GM13977 (cell line): Measurements from ENCODE around the gene MYL2.
"Not testable (repeated sequence)": the region's sequence is repeated elsewhere in the genome, so short reads cannot be mapped to it uniquely, and the experiment has no call there.

Experiments
- DNase-seq: peaks from one replicate; pipeline ENCODE4 v3.0.0; 2012; ENCODE audit warnings: low spot score
- in situ Hi-C: fragments of 300-500 bp; cut with MboI; formaldehyde crosslinking; loops from one replicate; pipeline ENCODE4 v1.12.0; 2022; ENCODE audit warnings: low sequenced_read_pairs, low pct_unique_long_range_greater_than_20kb, mixed read lengths, inconsistent platforms; ENCODE audit not compliant: unreplicated experiment
- TF ChIP-seq, protein P1 (sequence below): IDR thresholded peaks from 2 replicates; pipeline ENCODE4 v1.5.1; 2012; ENCODE audit warnings: mild to moderate bottlenecking, control low read depth; ENCODE audit not compliant: insufficient read depth; ENCODE audit errors: extremely low read depth, missing control alignments

MYL2 gene, protein sequence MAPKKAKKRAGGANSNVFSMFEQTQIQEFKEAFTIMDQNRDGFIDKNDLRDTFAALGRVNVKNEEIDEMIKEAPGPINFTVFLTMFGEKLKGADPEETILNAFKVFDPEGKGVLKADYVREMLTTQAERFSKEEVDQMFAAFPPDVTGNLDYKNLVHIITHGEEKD

DNA sequence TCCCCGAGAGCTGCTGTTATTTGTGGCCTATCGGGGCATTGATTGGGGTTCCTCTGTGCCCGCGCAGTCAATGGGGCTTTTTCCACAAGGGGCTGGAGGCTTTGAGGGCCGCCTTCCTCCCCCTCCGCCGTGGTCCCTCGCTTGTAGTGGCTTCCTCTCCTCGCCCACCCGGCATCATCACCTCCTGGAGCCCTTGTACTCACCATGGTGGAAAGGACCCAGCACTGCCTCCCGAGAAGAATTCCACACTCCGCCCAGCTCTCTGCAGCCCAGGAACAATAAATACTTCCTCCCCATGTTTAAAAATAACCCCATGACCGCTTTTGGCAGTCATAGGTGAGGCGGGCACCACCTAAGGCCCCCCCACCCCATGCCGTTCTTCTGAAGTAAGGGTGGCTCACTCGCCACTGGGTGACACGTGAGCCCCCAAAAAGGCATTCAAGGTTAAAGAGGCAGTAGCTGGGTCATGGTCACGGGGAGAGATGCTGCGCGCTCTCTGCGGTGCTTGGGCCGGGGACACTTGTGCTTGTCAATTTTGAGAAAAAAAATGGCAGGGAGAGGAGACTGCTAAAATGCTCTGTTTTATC lies at the start of gene MYL2:
Gene MYL2, minus strand, starts transcription at position 256 of the 587 bp plus-strand sequence. Its CDS starts 50 bp downstream, at position 206.
- in situ Hi-C loops: no loop called here
- TF ChIP-seq, protein P1, sequence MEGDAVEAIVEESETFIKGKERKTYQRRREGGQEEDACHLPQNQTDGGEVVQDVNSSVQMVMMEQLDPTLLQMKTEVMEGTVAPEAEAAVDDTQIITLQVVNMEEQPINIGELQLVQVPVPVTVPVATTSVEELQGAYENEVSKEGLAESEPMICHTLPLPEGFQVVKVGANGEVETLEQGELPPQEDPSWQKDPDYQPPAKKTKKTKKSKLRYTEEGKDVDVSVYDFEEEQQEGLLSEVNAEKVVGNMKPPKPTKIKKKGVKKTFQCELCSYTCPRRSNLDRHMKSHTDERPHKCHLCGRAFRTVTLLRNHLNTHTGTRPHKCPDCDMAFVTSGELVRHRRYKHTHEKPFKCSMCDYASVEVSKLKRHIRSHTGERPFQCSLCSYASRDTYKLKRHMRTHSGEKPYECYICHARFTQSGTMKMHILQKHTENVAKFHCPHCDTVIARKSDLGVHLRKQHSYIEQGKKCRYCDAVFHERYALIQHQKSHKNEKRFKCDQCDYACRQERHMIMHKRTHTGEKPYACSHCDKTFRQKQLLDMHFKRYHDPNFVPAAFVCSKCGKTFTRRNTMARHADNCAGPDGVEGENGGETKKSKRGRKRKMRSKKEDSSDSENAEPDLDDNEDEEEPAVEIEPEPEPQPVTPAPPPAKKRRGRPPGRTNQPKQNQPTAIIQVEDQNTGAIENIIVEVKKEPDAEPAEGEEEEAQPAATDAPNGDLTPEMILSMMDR: no peak
- DNase-seq: no peak

DNA sequence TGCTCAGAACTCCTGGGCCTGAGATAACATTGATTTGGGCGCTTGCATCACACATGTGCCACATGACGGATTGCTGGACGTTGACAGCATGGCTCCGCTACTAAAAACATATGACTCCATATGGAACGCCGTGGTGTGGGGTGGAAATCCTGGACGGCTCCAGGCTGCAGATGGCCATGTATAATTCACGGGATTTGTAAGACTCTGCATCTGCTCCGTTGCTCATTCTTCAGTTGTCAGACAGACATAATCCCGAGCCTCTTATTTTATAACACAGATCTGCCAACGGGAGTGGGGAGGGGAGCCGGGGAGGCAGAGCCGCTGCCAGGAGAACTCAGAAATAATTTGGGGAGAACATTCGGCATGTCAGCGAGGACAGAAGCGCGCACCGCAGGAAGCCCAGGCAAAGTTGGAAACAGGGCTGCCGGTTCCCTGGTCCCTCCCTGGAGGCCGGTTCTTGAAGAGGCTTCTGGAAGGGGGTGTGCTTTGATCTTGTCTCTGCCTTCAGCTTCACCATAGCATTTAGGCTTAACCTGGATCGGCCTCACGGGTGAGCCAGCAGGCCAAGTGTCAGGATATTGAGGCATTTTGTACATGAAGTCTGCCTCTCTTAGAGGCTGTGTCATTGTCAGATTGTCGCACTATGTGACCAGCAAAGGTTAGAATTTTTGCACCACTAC lies 45.8 kb upstream of the MYL2 start:
- no peak for DNase-seq
- TF ChIP-seq, protein P1: no peak
- in situ Hi-C loops: no loop called here

DNA sequence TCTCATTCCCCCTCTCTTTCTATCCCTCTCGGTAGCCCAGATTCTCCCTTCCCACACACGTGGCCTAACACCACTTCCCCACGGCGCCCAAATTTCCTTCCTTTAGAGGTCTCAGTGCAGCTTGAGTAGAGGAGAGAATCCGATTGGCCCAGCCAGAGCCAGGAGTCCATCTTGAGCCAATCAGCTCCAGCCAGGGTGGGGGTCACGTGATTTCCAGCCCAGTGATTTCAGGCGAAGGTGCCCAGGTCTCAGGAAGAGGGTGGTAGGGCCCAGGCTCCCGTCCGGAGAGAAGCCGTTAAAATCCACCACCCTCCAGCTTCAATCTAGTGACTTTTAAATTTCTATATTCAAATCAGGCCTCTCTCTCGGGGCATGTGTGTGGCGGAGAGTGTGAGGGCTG lies 45.2 kb upstream of the MYL2 start:
- TF ChIP-seq, protein P1: no peak
- in situ Hi-C loops: no loop called here
- no peak for DNase-seq

DNA sequence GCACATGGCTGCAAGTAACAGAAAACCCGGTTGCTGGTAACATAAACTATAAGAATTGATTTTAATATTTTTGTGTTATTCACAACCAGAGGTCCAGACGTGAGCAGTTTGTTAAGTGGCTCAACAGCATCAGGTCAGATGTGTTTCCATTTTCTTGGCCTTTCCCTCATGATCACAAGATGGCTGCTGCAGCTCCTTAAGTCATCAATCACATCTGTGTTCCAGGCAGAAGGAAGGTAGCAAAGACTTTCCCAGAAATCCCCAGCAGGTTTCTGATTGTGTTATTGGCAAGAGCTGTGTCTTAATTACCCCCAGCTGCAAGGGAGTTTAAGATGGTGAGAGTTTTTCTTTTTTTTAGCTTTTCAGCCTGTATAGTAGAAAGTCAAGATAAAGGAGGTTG lies 40.4 kb upstream of the MYL2 start:
- in situ Hi-C loops: no loop called here
- no peak for DNase-seq
- TF ChIP-seq, protein P1: no peak

DNA sequence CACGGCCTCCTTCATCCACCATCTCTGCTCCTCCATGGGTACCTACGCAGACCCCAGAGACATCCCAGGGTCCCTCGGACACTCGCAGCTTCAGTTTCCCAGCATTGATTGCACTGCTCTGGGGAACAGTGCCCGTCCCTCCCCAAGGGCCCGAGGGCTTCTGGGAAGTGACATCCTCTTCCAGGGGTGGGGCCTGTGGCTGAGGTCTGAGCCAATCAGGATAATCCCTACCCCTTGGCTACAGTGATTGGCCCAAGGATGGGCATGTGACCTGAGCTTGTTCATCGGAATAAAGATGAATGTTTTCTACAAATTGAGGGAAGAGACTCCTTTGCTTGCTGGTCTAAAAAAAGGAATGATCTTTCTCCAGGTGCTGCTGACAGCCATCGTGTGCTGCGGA lies 37.3 kb upstream of the MYL2 start:
- TF ChIP-seq, protein P1: no peak
- in situ Hi-C loops: no loop called here
- DNase-seq: no peak

DNA sequence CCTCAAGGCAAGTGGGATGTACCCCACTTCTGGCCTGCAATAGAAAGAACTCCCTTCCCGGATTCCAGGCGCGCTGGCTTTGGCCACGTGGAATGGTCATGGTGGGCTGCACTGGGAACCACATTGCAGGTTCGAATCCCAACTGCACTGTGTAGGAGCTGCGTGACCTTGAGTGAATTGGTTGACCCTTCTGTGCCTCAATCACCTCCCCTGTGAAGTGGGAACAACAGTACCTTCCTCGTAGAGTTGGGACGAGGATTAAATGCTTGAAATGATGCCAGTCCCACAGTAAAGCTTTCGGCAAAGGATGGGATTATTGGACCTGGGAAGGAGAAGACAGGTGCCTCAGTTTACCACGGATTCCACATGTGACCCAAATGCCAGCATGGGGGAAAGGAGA lies 36.8 kb upstream of the MYL2 start:
- in situ Hi-C loops: no loop called here
- TF ChIP-seq, protein P1: no peak

DNA sequence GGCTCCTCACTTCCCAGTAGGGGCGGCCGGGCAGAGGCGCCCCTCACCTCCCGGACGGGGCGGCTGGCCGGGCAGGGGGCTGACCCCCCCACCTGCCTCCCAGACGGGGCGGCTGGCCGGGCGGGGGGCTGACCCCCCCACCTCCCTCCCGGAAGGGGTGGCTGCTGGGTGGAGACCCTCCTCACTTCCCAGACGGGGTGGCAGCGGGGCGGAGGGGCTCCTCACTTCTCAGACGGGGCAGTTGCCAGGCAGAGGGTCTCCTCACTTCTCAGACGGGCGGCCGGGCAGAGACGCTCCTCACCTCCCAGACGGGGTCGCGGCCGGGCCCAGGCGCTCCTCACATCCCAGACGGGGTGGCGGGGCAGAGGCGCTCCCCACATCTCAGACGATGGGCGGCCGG lies 30.5 kb upstream of the MYL2 start:
- DNase-seq, in situ Hi-C loops: not testable (repeated sequence)

More for the DNA sequence above, 36.8 kb upstream of the MYL2 start:
- no peak for DNase-seq

DNA sequence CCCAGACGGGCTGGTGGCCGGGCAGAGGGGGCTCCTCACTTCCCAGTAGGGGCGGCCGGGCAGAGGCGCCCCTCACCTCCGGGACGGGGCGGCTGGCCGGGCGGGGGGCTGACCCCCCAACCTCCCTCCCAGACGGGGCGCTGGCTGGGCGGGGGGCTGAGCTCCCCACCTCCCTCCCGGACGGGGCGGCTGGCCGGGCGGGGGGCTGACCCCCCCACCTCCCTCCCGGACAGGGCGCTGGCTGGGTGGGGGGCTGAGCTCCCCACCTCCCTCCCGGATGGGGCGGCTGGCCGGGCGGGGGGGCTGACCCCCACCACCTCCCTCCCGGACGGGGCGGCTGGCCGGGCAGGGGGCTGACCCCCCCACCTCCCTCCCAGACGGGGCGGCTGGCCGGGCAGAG lies 30.1 kb upstream of the MYL2 start:
- DNase-seq, in situ Hi-C loops: not testable (repeated sequence)
